H1 (cell line): ENCODE results near the gene TIMM9.

Experiments
- CEBPB ChIP-seq: IDR thresholded peaks from 2 replicates; pipeline ENCODE4 v1.6.1; 2012; ENCODE audit warnings: low read depth, low read length
- CTCF ChIP-seq, 3 experiments: IDR thresholded peaks; 1 replicate in 2 of 3; 2 replicates in 1 of 3; pipeline versions ENCODE4 v1.5.1 to v1.6.1; 2011; ENCODE audit warnings: low read length in 3 of 3, mild to moderate bottlenecking in 3 of 3, inconsistent platforms in 2 of 3, low read depth in 1 of 3, moderate library complexity in 1 of 3; ENCODE audit not compliant: insufficient read depth in 1 of 3; ENCODE audit errors: control extremely low read depth in 1 of 3
- JUND ChIP-seq: IDR thresholded peaks from 2 replicates; pipeline ENCODE4 v1.6.1; 2011; ENCODE audit warnings: mild to moderate bottlenecking, improper control_type of control experiment, low read length
- KDM1A ChIP-seq: fragments of 200-600, 300-600 bp; sonication (generic); IDR thresholded peaks from 2 replicates; pipeline ENCODE4 v1.7.1; 2016; ENCODE audit warnings: mild to moderate bottlenecking, low read length, borderline replicate concordance
- MAX ChIP-seq: IDR thresholded peaks from 2 replicates; pipeline ENCODE4 v1.6.1; 2012; ENCODE audit warnings: inconsistent platforms
- POLR2AphosphoS5 ChIP-seq: IDR thresholded peaks from 2 replicates; pipeline ENCODE4 v1.6.1; 2011; ENCODE audit warnings: low read depth, low read length
- RAD21 ChIP-seq, 2 experiments: IDR thresholded peaks in 1 of 2; conservative IDR thresholded peaks in 1 of 2; 2 replicates each; pipeline ENCODE4 v1.6.1; 2011; ENCODE audit warnings: low read depth in 2 of 2, low read length in 2 of 2, improper control_type of control experiment in 1 of 2, inconsistent platforms in 1 of 2, mild to moderate bottlenecking in 1 of 2, moderate library complexity in 1 of 2
- USF2 ChIP-seq: IDR thresholded peaks from 2 replicates; pipeline ENCODE4 v1.6.1; 2011; ENCODE audit warnings: low read length, improper control_type of control experiment

- TF ChIP-seq CTCF (IDR thresholded peaks at IDR 0.05; ENCODE audit: control extremely low read depth in 1 of 3, insufficient read depth in 1 of 3, low read depth in 1 of 3, low read length in 3 of 3) (no peak), USF2 (no peak), MAX (no peak), JUND (no peak), RAD21 (IDR thresholded peaks at IDR 0.05 in 1 of 2, conservative IDR thresholded peaks at IDR 0.05 in 1 of 2; ENCODE audit: low read depth in 2 of 2, low read length in 2 of 2) (no peak), POLR2AphosphoS5 (no peak), CEBPB (no peak), KDM1A (no peak)
Observed at GRCh38 chr14:58395562-58395811, 31.8 kb downstream of the TIMM9 start.
